Activated CD8-positive, alpha-beta T cell treated with anti-CD3 and anti-CD28 coated beads, Interleukin-2, amount 10 ng/mL, durations not matched to agents 7 days and 5 days (primary cell): Measurements from ENCODE around the gene PCYOX1L. TPM values are rescaled to one million over a fixed set of nuclear protein-coding genes. Genes with fewer than 3 reads are reported as not detected.

Experiments used
- ATAC-seq: fragments of 150-1000 bp; cut with Tn5 transposase; one replicate; pipeline ENCODE4 v1.10.0; 2021; ENCODE audit warnings: moderate library complexity
- CTCF ChIA-PET: fragments of 350-600 bp; sonication (Branson Sonifier 250); formaldehyde crosslinking; loops from one replicate; lab custom pipeline; 2021; ENCODE audit warnings: antibody characterized with exemption; lab: Charles Lee
- POLR2A ChIA-PET: fragments of 350-600 bp; sonication (Branson Sonifier 250); formaldehyde crosslinking; loops from one replicate; lab custom pipeline; 2021; ENCODE audit warnings: antibody characterized with exemption; lab: Charles Lee
- DNase-seq: peaks from one replicate; pipeline ENCODE4 v3.0.0-alpha.2; 2020
- H3K27ac Mint-ChIP-seq: one replicate; pipeline ENCODE4 v1.8.0; 2021; ENCODE audit warnings: mild to moderate bottlenecking, mixed read lengths
- H3K27me3 Mint-ChIP-seq: one replicate; pipeline ENCODE4 v1.8.0; 2021; ENCODE audit warnings: low read depth, mixed read lengths
- H3K36me3 Mint-ChIP-seq: one replicate; pipeline ENCODE4 v1.8.0; 2021; ENCODE audit warnings: low read depth, mixed read lengths
- H3K4me1 Mint-ChIP-seq: one replicate; pipeline ENCODE4 v1.8.0; 2021; ENCODE audit warnings: low read depth, mixed read lengths
- H3K4me3 Mint-ChIP-seq: one replicate; pipeline ENCODE4 v1.8.0; 2021; ENCODE audit warnings: mild to moderate bottlenecking, mixed read lengths
- H3K9me3 Mint-ChIP-seq: one replicate; pipeline ENCODE4 v1.8.0; 2022; ENCODE audit warnings: mixed read lengths; ENCODE audit not compliant: insufficient read depth
- total RNA-seq, 2 experiments: library from RNA; stranded (reverse); gene quantifications; one replicate each; pipeline ENCODE4 v1.2.3, GENCODE V29; 2021

PCYOX1L gene
- total RNA-seq, 2 experiments from 2014 or later, result 33.9 to 35.0 TPM

DNA sequence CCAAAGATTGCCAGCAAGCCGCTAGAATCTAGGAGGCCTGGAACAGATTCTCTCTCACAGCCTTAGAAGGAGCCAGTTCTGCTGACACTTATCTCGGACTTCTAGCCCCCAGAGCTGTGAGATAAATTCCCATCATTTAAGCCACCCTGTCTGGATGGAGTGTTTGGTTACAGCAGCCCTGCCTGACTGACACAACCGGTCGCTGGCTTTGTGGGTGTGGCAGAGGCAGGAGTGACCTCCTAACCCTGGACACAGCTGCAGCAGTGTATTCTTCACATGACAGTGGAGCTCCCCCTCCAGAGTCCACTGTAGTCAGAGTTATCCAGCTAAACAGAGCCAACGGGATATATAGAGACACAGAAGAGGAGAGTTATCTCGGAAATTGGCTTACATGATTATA, 42.5 kb downstream of the PCYOX1L start:
- no peak for ATAC-seq
- POLR2A ChIA-PET, result no interaction called here
- DNase-seq, result no peak
- no peaks in the 10 kb centered on the region for H3K4me1 Mint-ChIP-seq
- H3K9me3 Mint-ChIP-seq, result no peaks in the 10 kb centered on the region
- no peak overlapping the region for H3K27ac Mint-ChIP-seq
- no peaks in the 10 kb centered on the region for H3K27me3 Mint-ChIP-seq
- H3K36me3 Mint-ChIP-seq, result no peaks in the 10 kb centered on the region
- CTCF ChIA-PET, result no interaction called here
- no peak overlapping the region for H3K4me3 Mint-ChIP-seq

DNA sequence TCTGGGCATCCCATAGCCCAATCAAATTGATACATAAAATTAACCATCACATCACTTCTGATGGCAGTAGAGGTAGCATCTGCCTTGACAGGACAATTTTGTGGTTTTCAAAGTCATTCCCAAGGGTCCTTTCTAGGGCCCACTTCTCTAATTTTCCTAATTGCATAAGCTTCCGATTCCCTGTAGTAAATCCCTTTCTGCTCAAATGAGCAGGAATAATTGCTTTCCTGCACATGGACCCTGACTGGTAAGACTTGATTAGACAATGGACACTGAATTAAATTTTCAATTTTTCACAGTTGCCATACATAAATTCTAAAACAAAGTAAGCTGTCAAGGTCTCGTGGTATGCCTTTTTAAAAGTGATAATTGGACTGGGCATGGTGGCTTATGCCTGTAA, 43.2 kb downstream of the PCYOX1L start:
- no peaks in the 10 kb centered on the region for H3K9me3 Mint-ChIP-seq
- POLR2A ChIA-PET, result no interaction called here

DNA sequence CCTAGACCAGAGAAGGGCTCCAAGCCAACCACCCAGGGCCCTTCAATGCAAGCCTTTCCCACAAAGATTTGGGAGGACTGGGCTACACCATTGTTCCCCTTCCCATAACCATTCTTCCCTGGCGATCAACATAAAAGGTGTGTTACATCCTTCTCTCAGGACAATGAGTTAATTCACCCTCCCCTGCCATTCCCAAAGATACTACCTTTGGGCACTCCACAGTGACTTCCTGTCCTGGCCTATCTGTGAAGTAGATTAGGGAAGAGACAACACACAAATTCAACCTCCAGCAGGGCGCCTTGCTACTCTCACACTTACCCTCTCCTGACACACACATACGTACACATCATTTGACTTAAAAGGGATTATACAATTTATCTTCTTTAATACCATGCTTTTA, 44.4 kb downstream of the PCYOX1L start:
- ATAC-seq (no peak), DNase-seq (no peak)
- Mint-ChIP-seq H3K4me3 (no peak overlapping the region), H3K27ac (no peak overlapping the region), H3K9me3 (no peaks in the 10 kb centered on the region), H3K4me1 (no peaks in the 10 kb centered on the region), H3K27me3 (no peaks in the 10 kb centered on the region), H3K36me3 (no peaks in the 10 kb centered on the region)
- ChIA-PET POLR2A (no interaction called here), CTCF (no interaction called here)

More for the DNA sequence above, 43.2 kb downstream of the PCYOX1L start:
- ATAC-seq, result no peak
- no peaks in the 10 kb centered on the region for H3K36me3 Mint-ChIP-seq
- H3K27ac Mint-ChIP-seq, result no peak overlapping the region
- no peaks in the 10 kb centered on the region for H3K27me3 Mint-ChIP-seq
- no peak overlapping the region for H3K4me3 Mint-ChIP-seq
- CTCF ChIA-PET, result interaction anchor here (1.0 kb wide), 1 partner anchor 33 kb away, joined by 3 read pairs; no protein-coding TSS in a partner anchor
- no peak for DNase-seq
- H3K4me1 Mint-ChIP-seq, result no peaks in the 10 kb centered on the region

DNA sequence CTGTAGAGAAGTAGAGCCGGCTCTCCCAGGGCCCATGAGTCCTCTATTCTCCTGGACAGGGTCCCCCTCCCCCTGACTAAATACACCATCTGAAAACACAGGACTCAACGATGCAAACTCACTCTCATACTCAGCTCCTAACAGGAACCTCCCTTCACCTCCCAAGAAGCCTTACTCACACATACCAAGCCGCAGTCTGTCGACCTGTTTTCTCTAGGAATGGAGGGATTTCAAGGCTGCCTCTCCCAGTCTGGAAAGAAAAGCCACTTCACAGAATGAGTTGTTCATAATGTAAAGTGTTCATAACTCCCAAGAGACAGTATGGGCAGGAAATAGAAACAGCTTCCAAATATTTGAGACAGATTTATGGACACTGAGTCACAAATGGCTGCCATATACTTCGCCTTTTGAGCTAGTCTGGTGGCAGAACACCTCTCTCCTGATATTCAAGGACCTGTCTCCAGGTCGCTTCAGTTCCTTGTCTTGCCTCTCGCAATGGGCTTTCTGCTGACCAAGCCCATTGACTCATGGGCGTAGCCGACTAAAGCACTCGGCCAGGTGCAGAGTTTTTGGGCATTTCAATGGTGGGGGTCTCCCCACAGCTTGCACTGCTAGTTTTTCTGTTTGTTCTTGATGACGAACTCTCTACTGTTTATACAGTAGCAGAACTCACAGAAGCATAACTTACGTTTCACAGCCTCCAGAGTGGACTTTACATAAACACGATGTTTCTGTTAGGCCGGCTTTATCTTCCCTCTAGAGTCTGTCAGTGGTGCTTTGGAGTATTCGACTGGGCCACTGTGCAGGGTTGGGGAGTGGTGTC, 46.3 kb downstream of the PCYOX1L start:
- H3K36me3 Mint-ChIP-seq, result no peaks in the 10 kb centered on the region
- H3K4me1 Mint-ChIP-seq, result no peaks in the 10 kb centered on the region
- H3K27me3 Mint-ChIP-seq, result no peaks in the 10 kb centered on the region
- no peak overlapping the region for H3K4me3 Mint-ChIP-seq
- ATAC-seq (no peak), DNase-seq (no peak)
- POLR2A ChIA-PET, result no interaction called here
- H3K9me3 Mint-ChIP-seq, result no peaks in the 10 kb centered on the region
- no peak overlapping the region for H3K27ac Mint-ChIP-seq
- CTCF ChIA-PET, result interaction anchor here (0.9 kb wide), 1 partner anchor 36 kb away, joined by 4 read pairs; no protein-coding TSS in a partner anchor

DNA sequence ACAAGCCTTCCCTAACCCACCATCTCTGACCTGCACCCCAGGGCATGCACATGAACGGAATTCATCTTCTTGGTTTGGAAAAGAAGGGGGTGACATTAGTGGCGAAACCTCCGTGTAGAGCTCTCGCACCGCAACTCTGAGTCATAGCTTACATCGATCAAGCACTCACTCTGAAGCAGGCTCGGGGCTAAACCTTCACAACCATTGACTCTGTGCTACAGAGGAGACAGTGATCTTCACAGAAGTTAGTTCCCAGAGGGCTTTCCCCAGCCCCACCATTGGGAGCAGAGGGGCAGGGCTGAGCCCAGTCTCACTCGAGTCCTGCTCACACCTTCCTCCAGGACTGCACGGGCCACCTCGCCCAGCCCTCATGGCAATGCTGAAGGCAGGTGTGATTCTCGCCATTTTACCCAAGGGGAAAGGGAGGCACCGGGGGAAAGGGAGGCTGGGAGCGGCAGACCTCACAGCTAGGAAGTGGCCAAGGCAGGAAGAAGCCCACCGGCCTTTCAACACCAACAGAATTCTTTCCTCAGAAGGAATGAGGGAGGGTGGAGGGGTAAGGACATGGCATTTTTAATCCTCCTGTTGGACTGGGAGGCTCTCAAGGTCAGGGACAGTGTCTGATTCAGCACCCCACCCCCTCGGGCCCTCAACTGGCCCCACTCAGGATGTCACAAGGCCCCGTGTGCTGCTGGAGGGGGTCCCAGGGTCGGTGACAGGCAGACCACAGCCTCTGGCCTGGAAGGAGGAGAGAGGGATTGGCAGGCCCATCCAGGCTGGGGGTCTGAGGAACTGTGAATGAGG, 47.1 kb downstream of the PCYOX1L start:
- H3K27me3 Mint-ChIP-seq, result no peaks in the 10 kb centered on the region
- CTCF ChIA-PET, result no interaction called here
- no peaks in the 10 kb centered on the region for H3K36me3 Mint-ChIP-seq
- POLR2A ChIA-PET, result interaction anchor here (0.6 kb wide), 1 partner anchor 157 kb away, joined by 3 read pairs; no protein-coding TSS in a partner anchor
- H3K4me1 Mint-ChIP-seq, result no peaks in the 10 kb centered on the region
- no peak overlapping the region for H3K27ac Mint-ChIP-seq
- DNase-seq (no peak), ATAC-seq (no peak)
- H3K4me3 Mint-ChIP-seq, result no peak overlapping the region
- H3K9me3 Mint-ChIP-seq, result no peaks in the 10 kb centered on the region

DNA sequence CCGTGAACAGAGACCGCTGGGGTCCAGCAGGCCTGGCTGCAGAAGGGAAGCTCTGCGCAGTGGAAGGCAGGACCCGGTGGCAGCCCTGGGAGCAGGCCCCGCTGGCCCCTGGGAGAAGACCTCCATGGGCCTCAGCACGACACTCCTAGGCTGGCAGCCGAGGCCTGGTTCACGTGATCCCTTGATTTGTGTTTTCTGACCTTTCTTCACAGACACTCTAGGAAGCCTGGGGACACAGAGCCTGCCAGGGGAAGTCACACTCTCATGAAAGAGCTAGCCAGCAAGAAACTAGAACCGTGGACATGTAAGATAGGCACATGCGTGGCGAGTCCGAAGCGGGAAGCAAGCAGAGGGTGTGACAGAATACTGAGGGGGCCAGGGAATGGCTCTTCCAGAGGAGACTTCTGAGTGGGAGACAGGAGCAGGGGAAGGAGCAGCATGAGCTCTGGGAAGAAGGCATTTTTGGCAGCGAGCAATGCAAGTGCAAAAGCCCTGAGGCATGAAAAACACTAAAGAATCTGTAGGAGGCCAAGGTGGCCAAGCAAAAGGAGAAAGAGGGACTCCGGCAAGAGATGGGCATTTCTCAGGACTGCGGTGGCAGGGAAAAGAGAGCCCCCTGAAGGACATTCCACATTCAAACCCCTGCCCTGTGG, 47.8 kb downstream of the PCYOX1L start:
- Mint-ChIP-seq H3K27me3 (no peaks in the 10 kb centered on the region), H3K4me3 (no peak overlapping the region), H3K4me1 (no peaks in the 10 kb centered on the region), H3K9me3 (no peaks in the 10 kb centered on the region), H3K27ac (no peak overlapping the region), H3K36me3 (no peaks in the 10 kb centered on the region)
- ATAC-seq, result no peak
- ChIA-PET POLR2A (no interaction called here), CTCF (interaction anchor here (1.9 kb wide), 1 partner anchor 28 kb away, joined by 5 read pairs; no protein-coding TSS in a partner anchor)
- no peak for DNase-seq

DNA sequence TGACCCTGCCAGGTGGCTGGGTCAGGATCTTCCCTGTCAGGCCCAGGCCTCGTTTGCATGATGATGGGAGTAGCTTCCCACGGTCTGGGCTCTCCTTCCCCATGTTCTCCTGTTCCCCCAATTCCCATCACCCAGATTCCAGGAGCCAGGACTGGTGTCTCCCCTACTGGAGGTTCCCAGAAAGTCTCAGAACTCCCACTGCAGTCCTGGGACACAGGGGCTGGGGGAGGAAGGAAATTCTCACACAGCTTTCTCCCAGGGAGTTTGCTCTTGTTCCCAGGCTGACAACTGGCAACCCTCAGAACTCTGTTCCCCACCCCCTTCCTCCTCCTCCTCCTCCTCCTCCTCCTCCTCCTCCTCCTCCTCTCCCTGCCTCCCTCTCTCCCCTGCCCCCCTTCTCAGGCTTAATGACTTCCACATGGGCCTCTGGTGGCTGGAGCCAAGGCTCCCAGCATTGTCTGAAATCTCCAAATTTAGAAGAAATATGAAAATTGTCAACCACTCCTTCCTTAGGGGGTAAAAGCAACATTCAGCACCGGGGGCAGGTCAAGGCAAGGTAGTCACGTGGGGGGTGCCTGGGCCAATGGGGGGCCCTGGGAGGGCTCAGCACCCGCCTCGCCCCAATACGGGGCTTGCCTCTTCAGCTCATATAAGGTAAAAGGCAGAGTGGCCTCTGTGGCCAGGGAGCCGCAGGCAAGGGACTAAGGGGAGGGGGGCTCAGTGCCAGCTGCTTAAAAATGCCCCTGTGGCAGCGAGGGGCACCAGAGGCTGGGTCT, 48.5 kb downstream of the PCYOX1L start:
- no peak for DNase-seq
- no peak overlapping the region for H3K4me3 Mint-ChIP-seq

DNA sequence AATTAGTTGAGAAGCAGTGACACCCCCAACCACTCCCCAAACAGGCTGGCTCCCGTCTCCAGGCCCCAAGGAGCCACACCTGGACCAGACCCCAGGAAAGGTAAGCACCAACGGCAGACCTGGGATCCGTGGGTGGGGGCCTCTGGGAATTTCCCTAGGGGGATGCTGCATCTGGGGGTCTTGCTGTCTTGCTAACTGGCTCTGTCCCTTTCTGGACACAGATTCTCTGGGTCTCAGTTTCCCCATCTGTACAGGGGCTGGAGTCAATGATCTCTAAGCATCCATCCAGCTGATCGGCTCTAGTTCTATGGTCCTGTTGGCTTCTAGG, 49.1 kb downstream of the PCYOX1L start:
- ATAC-seq (no peak), DNase-seq (no peak)
- no peak overlapping the region for H3K4me3 Mint-ChIP-seq
- CTCF ChIA-PET, result interaction anchor here (1.9 kb wide), 1 partner anchor 27 kb away, joined by 5 read pairs; no protein-coding TSS in a partner anchor
- POLR2A ChIA-PET, result interaction anchor here (0.6 kb wide), 2 partner anchors 148 to 151 kb away, joined by 3 read pairs; no protein-coding TSS in a partner anchor
- no peaks in the 10 kb centered on the region for H3K9me3 Mint-ChIP-seq
- H3K36me3 Mint-ChIP-seq, result no peaks in the 10 kb centered on the region
- no peaks in the 10 kb centered on the region for H3K27me3 Mint-ChIP-seq
- H3K4me1 Mint-ChIP-seq, result no peaks in the 10 kb centered on the region
- no peak overlapping the region for H3K27ac Mint-ChIP-seq

More for the DNA sequence above, 48.5 kb downstream of the PCYOX1L start:
- Mint-ChIP-seq H3K4me1 (no peaks in the 10 kb centered on the region), H3K27me3 (no peaks in the 10 kb centered on the region), H3K36me3 (no peaks in the 10 kb centered on the region), H3K27ac (no peak overlapping the region), H3K9me3 (no peaks in the 10 kb centered on the region)
- CTCF ChIA-PET, result interaction anchor here (1.9 kb wide), 1 partner anchor 28 kb away, joined by 5 read pairs; no protein-coding TSS in a partner anchor
- ATAC-seq, result no peak
- POLR2A ChIA-PET, result interaction anchor here (0.6 kb wide), 2 partner anchors 149 to 152 kb away, joined by 3 read pairs; no protein-coding TSS in a partner anchor

DNA sequence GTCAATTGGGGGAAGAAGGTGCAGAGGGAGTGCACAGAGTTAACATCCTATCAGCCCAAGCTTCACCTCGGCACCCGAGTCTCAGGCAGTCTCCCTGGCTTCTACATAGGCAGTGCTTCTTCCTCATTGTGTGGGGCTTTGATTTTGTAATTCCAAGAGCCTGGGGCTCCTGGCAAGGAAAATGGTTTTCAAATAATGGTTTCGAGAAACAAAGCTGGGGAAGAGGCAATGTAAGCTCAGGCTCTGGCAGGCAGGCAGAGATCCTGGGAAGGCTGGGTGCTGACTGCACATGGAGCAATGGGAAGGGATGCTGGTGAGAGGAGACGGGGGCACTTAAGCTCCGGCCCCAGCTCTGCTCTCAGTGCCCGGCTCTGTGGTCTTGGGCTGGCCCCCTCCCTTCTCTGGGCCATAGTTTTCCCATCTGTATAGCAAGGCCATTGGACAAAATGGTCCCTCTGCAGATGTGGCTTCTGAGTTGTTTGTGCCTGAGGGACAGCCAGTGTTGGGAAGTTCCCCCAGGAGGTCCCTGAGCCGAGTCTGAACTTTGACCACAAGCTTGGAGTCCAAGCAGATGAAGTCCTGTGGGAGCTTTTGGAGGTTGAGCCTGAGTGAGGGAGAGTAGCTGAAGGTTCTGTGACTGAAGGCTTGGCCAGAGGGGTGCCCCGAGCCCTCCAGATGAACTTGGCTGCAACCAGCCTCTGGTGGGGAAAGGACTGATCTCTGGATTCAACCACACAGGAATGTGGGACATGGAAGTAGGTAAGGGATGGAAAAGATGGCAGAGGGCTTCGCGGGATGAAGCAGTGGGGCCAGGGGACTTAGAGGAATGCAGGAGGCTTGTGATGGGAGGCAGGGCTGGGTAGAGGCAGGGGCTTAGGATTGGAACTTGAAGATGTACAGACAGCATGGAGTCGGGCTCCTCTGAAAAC, 49.7 kb downstream of the PCYOX1L start:
- no peaks in the 10 kb centered on the region for H3K36me3 Mint-ChIP-seq
- no peak overlapping the region for H3K27ac Mint-ChIP-seq
- no peak for DNase-seq
- ATAC-seq, result no peak
- no peaks in the 10 kb centered on the region for H3K27me3 Mint-ChIP-seq
- ChIA-PET CTCF (interaction anchor here (1.9 kb wide), 1 partner anchor 26 kb away, joined by 5 read pairs; no protein-coding TSS in a partner anchor), POLR2A (interaction anchor here (0.6 kb wide), 1 partner anchor 150 kb away, joined by 3 read pairs; no protein-coding TSS in a partner anchor)
- no peak overlapping the region for H3K4me3 Mint-ChIP-seq
- no peaks in the 10 kb centered on the region for H3K9me3 Mint-ChIP-seq
- H3K4me1 Mint-ChIP-seq, result no peaks in the 10 kb centered on the region

DNA sequence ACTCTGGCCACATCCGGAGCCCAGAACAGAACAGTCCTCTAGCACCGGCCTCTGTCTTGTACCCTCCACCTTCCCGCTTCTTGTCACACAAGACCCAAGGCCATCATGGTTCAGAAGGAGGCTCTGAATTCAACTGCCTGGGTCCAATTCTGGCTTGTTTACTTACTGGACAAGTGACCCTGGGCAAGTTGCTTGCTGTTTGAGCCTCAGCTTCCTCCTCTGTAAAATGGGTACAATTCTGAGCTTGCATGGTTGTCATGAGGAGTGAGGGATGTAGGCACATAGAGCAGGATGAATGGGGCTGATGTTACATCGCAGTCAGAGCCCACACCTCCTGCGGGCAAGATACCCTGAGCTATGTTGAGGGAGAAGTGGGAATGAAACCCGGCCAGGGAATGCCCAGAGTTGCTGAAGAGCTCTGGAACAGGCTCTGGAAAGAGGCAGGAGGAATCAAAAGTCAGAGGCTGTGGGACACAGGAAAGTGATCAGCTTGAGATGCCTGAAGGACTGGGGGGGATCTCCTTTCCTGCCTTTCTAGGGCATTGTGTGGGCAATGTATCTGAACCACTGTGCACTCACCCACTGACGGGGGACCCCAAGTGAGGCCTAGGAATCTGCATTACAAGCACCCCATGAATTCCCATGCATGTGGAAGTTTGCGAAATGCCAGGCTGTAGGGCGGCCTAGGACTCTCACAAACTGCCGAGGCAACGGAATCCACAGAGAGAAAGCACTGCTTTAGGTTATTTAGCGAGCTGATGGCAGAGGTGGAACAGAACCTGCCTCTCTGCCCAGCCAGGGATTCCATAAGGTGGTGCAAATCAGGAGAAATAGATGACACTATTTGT, 50.6 kb downstream of the PCYOX1L start:
- H3K4me3 Mint-ChIP-seq, result no peak overlapping the region
- no peaks in the 10 kb centered on the region for H3K36me3 Mint-ChIP-seq
- H3K9me3 Mint-ChIP-seq, result no peaks in the 10 kb centered on the region
- H3K27me3 Mint-ChIP-seq, result no peaks in the 10 kb centered on the region
- no peak for ATAC-seq
- ChIA-PET POLR2A (no interaction called here), CTCF (no interaction called here)
- no peaks in the 10 kb centered on the region for H3K4me1 Mint-ChIP-seq
- H3K27ac Mint-ChIP-seq, result no peak overlapping the region
- DNase-seq, result no peak
